HG02970 (cell line): Measurements from ENCODE around the gene MPO.

Experiments used
- ATAC-seq: cut with Tn5 transposase; IDR thresholded peaks from one replicate; pipeline ENCODE4 v1.9.1; 2021; ENCODE audit warnings: mild to moderate bottlenecking, moderate library complexity, moderate number of reproducible peaks; ENCODE audit not compliant: unreplicated experiment, low FRiP score

The MPO gene

GRCh38 chr17:58308173-58308984 lies 27.6 kb upstream of the MPO start:
- no peak for ATAC-seq

GRCh38 chr17:58307468-58308172 lies 26.9 kb upstream of the MPO start:
- no peak for ATAC-seq

- no peak for ATAC-seq
Observed at GRCh38 chr17:58306131-58306951, 25.6 kb upstream of the MPO start.

- no peak for ATAC-seq
Observed at GRCh38 chr17:58305626-58306025, 24.9 kb upstream of the MPO start.

GRCh38 chr17:58304750-58305486 lies 24.2 kb upstream of the MPO start:
- ATAC-seq: no peak

GRCh38 chr17:58303971-58304749 lies 23.4 kb upstream of the MPO start:
- no peak for ATAC-seq

GRCh38 chr17:58302919-58303585 lies 22.3 kb upstream of the MPO start:
- ATAC-seq: no peak

- ATAC-seq: no peak
Observed at GRCh38 chr17:58302171-58302918, 21.6 kb upstream of the MPO start.

- ATAC-seq: no peak
Observed at GRCh38 chr17:58301504-58302150, 20.9 kb upstream of the MPO start.

- no peak for ATAC-seq
Observed at GRCh38 chr17:58300336-58300735, 19.6 kb upstream of the MPO start.

GRCh38 chr17:58294034-58294433 lies 13.3 kb upstream of the MPO start:
- ATAC-seq: no peak

GRCh38 chr17:58291246-58291645 lies 10.5 kb upstream of the MPO start:
- ATAC-seq: no peak

GRCh38 chr17:58289869-58290268 lies 9.1 kb upstream of the MPO start:
- no peak for ATAC-seq

GRCh38 chr17:58285422-58285810 lies 4.7 kb upstream of the MPO start:
- no peak for ATAC-seq

GRCh38 chr17:58284613-58285421 lies 4.1 kb upstream of the MPO start:
- no peak for ATAC-seq

- ATAC-seq: no peak
Observed at GRCh38 chr17:58283674-58284612, 3.2 kb upstream of the MPO start.
